Measurements from ENCODE around the gene ATP6V1A.

- TF ChIP-seq, protein P1, sequence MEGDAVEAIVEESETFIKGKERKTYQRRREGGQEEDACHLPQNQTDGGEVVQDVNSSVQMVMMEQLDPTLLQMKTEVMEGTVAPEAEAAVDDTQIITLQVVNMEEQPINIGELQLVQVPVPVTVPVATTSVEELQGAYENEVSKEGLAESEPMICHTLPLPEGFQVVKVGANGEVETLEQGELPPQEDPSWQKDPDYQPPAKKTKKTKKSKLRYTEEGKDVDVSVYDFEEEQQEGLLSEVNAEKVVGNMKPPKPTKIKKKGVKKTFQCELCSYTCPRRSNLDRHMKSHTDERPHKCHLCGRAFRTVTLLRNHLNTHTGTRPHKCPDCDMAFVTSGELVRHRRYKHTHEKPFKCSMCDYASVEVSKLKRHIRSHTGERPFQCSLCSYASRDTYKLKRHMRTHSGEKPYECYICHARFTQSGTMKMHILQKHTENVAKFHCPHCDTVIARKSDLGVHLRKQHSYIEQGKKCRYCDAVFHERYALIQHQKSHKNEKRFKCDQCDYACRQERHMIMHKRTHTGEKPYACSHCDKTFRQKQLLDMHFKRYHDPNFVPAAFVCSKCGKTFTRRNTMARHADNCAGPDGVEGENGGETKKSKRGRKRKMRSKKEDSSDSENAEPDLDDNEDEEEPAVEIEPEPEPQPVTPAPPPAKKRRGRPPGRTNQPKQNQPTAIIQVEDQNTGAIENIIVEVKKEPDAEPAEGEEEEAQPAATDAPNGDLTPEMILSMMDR (IDR thresholded peaks at IDR 0.05; ENCODE audit: insufficient read depth, low read length, poor library complexity, severe bottlenecking) = no peak
- no peak for TF ChIP-seq EZH2phosphoT487 (conservative IDR thresholded peaks at IDR 0.05; ENCODE audit: low read length)
Observed at GRCh38 chr3:113764698-113765097, 17.9 kb downstream of the ATP6V1A start.
